Suppressor macrophage treated with lipopolysaccharide for 1 hour (primary cell): ENCODE results near the gene TEP1.

Experiments
- DNase-seq, 3 donors: peaks; one replicate each; pipeline ENCODE4 v3.0.0-alpha.2; 2020 to 2022

Gene TEP1

GRCh38 chr14:20429801-20430669 is 16.7 kb upstream of the TEP1 start:
- DNase-seq, result no peak

GRCh38 chr14:20428802-20429201 is 15.5 kb upstream of the TEP1 start:
- no peak for DNase-seq

DNA sequence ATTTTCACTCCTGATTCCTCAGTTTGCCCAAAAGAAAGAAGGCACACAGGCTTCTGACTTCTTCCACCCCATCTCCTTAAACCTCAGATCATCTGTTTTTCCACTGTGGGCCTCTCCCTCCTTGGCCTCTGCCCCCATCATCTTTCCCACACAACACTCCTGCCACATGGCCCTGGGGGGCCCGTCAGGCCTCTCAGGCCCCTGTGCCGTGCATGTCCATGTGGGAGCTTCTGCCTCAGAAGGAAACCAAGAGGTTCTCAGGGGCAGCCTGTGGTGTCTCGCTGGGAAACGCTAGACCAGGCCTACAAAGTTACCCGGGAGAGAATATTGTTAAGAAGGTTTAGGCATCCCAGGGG is 14.7 kb upstream of the TEP1 start:
- DNase-seq, result no peak

GRCh38 chr14:20427231-20428009 is 14.1 kb upstream of the TEP1 start:
- DNase-seq, result peak; percentile 80 to 92 (median 88)

- DNase-seq, result no peak
These were observed 11.6 kb upstream of the TEP1 start for GRCh38 chr14:20424851-20425250.

GRCh38 chr14:20422886-20423285 is 9.6 kb upstream of the TEP1 start:
- DNase-seq, result no peak

- no peak for DNase-seq
These were observed 8.0 kb upstream of the TEP1 start for GRCh38 chr14:20421267-20421666.

DNA sequence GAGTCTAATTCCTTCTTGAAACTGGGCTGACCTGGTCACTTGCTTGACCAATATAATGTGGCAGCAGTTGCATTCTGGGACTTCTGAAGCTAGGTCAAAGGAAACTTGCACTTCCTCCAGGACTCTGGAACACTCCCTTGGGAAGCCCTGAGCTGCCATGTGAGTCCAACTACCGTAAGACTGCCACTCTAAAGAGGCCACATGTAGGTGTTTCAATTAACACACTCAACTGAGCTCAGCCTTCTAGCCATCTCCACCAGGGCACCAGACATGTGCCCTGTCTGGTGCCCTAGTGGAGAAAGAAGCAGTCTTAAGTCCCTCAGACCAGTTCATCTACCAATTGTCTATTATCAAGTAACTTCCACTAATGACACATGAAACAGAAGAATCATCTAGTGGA is 6.1 kb upstream of the TEP1 start:
- peak in 1 of 3 donors; percentile 16 for DNase-seq

GRCh38 chr14:20418501-20418909 is 5.2 kb upstream of the TEP1 start:
- DNase-seq, result no peak

DNA sequence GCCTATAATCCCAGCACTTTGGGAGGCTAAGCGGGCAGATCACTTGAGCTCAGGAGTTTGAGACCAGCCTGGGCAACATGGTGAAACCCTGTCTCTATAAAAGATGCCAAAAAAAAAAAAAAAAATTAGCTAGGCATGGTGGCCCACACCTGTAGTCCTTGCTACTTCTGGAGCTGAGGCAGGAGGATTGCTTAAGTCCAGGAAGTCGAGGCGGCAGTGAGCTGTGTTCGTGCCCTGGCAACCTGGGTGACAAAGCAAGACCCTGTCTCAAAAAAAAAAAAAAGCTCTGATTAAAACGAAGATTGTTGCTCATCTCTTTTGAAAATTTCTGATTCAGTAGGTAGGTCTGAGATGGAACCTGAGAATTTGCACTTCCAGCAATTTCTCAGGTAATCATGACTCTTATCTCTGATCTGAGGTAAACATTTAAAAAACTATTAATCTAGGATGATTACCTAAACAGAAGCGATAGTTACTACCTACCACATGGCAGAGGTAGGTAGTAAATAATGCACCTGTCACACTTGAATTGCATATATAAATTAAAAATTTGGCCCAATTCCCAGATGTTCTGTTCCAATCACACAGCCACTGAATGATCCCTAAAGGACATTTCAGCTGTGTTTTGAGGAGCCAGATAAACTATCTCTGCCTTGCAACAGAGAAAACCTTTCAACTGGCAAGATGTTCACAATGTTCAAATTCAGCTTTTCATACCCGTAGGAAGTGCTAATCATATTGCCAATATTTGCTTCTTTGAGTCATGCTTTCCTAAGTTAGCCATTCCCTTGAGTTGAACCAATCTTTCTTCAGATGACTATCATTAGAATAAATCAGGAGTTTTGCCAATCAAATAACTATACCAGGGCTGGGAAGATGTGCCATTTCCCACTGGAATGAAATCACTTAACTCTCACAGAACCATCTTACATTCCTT is 4.2 kb upstream of the TEP1 start:
- DNase-seq, result no peak

DNA sequence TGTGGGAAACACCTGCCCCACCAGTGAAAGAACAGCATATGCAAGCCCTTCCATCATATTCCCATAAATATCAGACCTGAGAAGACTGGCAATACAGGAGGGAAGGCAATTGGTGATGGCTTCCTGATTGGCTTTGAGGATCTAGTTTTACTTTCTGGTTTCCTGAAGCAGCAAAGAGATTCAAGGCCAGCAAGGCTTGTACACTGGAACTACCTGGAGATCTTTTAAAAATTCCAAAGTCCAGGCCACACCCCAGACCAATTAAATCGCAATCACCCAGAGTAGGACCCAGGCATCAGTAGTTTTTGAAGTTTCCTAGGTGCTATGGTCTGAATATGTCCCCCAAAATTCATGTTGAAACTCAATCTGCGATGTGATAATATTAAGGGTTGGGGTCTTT is 2.9 kb upstream of the TEP1 start:
- no peak for DNase-seq

DNA sequence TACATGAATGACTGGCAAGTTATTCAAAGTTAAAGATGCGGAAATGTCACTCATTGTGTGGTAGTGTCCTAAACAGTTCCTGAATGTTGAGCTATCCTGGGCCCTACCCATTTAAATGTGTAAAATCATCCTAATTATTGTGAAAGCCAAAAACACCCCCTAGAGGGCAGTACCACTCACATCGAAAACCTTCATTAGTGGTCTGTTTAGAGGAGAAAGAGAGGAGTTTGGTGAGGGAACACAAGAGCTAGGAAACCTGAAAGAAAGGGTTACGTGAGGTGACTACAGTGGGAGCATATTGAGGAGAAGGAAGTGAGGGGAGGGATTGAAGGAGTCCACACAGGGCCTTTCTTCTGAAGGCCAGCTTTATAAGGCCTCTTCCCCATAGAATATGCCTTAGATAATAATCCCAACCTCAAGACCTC is 2.5 kb upstream of the TEP1 start:
- peak; percentile 74 to 80 (median 75) for DNase-seq

DNA sequence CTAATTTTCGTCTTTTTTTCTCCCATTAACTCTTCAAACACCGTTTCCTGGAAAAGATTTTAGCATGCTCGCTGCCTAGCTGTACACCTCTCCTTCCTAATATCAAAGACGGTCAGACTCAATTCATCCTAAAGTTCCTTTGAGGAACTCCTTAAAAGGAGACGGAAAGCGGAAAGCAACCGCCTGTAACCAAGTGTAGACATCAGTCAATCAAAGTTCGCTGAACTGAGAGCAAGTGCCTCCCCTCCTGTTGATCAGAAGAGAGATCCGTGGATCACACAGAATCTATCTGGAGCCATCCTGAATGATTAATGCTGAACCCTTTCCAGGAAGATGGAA is 412 bp upstream of the TEP1 start:
- peak; percentile 39 to 50 (median 46) for DNase-seq

DNA sequence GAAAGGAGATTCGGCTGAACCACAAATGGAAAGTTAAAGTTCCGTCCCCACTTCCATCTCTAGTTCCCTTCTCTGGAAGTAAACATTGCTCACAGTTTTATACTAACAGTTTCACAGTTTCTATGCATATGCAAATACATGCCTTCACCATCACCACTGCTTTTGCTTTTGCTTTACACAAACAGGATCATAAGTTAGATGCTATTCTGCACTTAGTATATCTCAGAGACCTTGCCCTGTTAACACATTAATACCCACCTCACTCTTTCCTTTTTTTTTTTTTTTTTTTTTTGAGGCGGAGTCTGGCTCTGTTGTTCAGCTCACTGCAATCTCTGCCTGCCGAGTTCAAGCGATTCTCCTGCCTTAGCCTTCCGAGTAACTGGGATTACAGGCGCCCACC is 890 bp downstream of the TEP1 start:
- DNase-seq, result peak; percentile 61 to 90 (median 62)

DNA sequence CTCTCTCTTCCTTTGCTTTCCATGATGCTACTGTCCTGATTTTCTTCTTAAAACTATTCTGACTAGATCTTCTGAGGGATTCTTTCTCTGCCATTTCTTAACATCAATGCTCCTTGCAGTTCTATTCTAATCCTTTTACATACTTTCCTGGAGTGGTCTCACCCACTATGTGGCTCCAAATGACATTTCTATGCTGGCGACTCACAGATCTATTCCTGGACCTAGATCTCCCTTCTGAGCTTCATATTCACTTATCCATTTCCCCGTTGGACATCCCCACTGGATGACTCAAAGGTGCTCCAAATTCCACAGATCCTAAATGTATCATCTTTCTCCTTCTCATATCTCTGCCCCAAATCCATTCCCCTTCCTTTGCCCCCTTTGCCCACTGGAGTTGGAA is 4.1 kb downstream of the TEP1 start:
- peak; percentile 58 to 79 (median 65) for DNase-seq

DNA sequence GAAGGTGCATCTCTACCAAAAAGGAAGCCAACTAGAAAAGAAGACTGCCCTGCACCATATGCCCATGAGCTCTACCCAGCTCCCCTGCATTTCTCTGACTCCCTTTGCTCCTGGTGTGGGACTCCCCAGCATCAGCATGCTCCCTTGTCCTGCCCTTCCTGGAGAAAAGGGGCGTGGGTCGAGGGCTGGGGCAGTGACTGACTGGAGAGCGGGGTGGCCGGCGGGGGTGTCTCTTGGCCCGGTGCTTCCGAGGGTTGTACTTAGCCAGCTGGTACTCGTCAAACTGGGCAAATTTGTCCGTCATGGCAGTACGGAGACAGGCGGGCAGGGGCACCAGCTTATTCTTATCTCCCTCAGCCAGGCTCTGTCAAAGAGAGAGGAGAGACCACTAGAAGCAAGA is 9.8 kb downstream of the TEP1 start:
- no peak for DNase-seq

GRCh38 chr14:20400965-20401593 is 12.2 kb downstream of the TEP1 start:
- no peak for DNase-seq

GRCh38 chr14:20400589-20400964 is 12.7 kb downstream of the TEP1 start:
- DNase-seq, result no peak

DNA sequence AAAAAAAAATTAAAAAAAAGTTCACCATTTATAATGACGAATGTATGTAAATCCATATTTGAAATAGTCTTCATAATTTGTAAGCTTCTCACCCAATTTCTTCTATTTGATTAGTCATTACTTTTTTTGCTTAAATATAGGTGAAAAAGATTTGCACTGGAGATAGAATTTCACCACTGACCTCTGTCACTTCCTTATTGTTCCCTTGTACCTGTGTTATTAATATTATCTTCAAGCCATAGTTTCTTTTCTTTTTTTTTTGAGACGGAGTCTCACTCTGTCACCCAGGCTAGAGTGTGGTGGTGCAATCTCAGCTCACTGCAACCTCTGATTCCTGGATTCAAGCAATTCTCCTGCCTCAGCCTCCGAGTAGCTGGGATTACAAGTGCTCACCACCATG is 15.8 kb downstream of the TEP1 start:
- DNase-seq, result no peak

DNA sequence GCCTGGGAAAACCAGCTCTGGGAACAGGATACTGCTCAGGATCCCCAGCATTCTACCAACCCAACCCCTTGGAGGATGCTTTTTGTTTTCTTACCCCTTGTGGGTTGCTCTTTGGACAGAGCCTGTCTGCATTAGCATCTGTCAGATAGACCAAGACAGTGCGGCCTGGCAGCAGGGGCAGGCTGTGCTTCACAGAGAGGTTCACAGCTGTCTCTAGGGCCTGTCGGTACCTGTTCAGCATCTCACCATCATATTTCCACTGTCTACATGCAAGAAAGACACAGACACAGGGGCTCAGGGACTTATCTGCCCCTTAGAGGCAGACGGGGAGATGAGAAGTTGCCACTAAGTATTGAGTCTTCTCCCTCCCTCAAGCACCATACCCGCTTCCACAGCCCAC is 21.8 kb downstream of the TEP1 start:
- DNase-seq, result no peak

DNA sequence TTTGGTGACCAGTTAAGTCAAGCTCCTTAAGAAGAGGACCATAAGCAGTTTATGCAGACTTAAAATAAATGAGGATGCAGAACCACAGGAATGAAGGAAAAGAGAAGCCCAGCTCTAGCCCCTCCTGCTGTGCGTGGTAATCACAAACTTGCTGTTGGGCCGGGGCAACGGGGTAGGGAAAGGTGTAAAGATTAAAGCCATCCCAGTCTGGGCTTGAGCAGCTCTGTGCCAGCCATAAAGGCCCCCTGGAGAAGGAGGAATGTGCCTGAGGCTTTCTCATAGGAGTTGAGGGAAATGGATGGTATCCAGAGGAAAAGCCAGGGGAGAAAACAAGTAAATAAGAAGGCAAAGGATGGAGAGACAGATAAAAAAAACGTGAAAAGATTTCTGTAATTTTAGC is 25.1 kb downstream of the TEP1 start:
- no peak for DNase-seq

- peak; percentile 84 to 88 (median 88) for DNase-seq
These were observed 25.7 kb downstream of the TEP1 start for GRCh38 chr14:20387576-20387975.
